OCI-LY1 (cell line): ENCODE data around the gene BRF1.
A peak's percentile ranks its signal among the peaks of the same experiment; 100 is the strongest.

ENCODE experiments used
- H2AFZ ChIP-seq: fragments of 200-600 bp; sonication (generic), shearing (Covaris generic); 2 replicates; pipeline ENCODE4 v1.6.0; 2014; ENCODE audit warnings: antibody characterized with exemption, mild to moderate bottlenecking, low read length
- H3F3A ChIP-seq: fragments of 200-600 bp; sonication (generic), shearing (Covaris generic); 2 replicates; pipeline ENCODE4 v1.6.0; 2014; ENCODE audit warnings: mild to moderate bottlenecking, antibody characterized with exemption, low read length, moderate library complexity; ENCODE audit not compliant: insufficient read depth
- H3K27ac ChIP-seq: fragments of 200-600 bp; sonication (generic); 2 replicates; pipeline ENCODE4 v1.5.1; 2014; ENCODE audit warnings: low read length, mixed run types, mild to moderate bottlenecking, low read depth; ENCODE audit not compliant: poor library complexity, severe bottlenecking
- H3K27me3 ChIP-seq: fragments of 200-600 bp; sonication (generic); 2 replicates; pipeline ENCODE4 v1.6.0; 2014; ENCODE audit warnings: antibody characterized with exemption, mild to moderate bottlenecking, low read length, moderate library complexity; ENCODE audit not compliant: insufficient read depth
- H3K36me3 ChIP-seq: fragments of 200-600 bp; sonication (generic); 2 replicates; pipeline ENCODE4 v1.6.1; 2014; ENCODE audit warnings: mild to moderate bottlenecking, antibody characterized with exemption, low read length, moderate library complexity, mixed read lengths; ENCODE audit not compliant: insufficient read depth
- H3K4me1 ChIP-seq: fragments of 200-600 bp; sonication (generic); 2 replicates; pipeline ENCODE4 v1.5.1; 2014; ENCODE audit warnings: mild to moderate bottlenecking, low read length, moderate library complexity; ENCODE audit not compliant: insufficient read depth, severe bottlenecking
- H3K4me2 ChIP-seq: fragments of 200-600 bp; sonication (generic), shearing (Covaris generic); 2 replicates; pipeline ENCODE4 v1.6.1; 2014; ENCODE audit warnings: low read length
- H3K4me3 ChIP-seq: fragments of 200-600 bp; sonication (generic); 2 replicates; pipeline ENCODE4 v1.5.1; 2014; ENCODE audit warnings: low read length, low read depth, mild to moderate bottlenecking, mixed read lengths; ENCODE audit not compliant: poor library complexity, severe bottlenecking
- H3K79me2 ChIP-seq: fragments of 200-600 bp; shearing (Covaris generic); 2 replicates; pipeline ENCODE4 v1.6.1; 2016; ENCODE audit warnings: mixed run types, low read length, mixed read lengths; ENCODE audit not compliant: insufficient read depth
- H3K9ac ChIP-seq: fragments of 200-600 bp; sonication (generic), shearing (Covaris generic); 2 replicates; pipeline ENCODE4 v1.6.1; 2014; ENCODE audit warnings: mild to moderate bottlenecking, low read length, mixed read lengths
- H3K9me2 ChIP-seq: fragments of 200-600 bp; sonication (generic), shearing (Covaris generic); 2 replicates; pipeline ENCODE4 v1.6.1; 2014; ENCODE audit warnings: low read depth, mild to moderate bottlenecking, low read length, mixed read lengths
- H3K9me3 ChIP-seq: fragments of 200-600 bp; shearing (Covaris generic); 2 replicates; pipeline ENCODE4 v1.6.1; 2014; ENCODE audit warnings: low read length, mixed read lengths
- H4K20me1 ChIP-seq: fragments of 200-600 bp; sonication (generic), shearing (Covaris generic); 2 replicates; pipeline ENCODE4 v1.6.0; 2016; ENCODE audit warnings: mild to moderate bottlenecking, low read length; ENCODE audit not compliant: insufficient read depth
- CTCF ChIP-seq: fragments of 200-600 bp; sonication (generic), shearing (Covaris generic); IDR thresholded peaks from 2 replicates; pipeline ENCODE4 v1.5.1; 2017; ENCODE audit warnings: mild to moderate bottlenecking, antibody characterized with exemption, low read length, moderate library complexity, mixed read lengths
- EZH2 ChIP-seq: fragments of 200-600 bp; sonication (generic), shearing (Covaris generic); IDR thresholded peaks from 2 replicates; pipeline ENCODE4 v1.8.0; 2017; ENCODE audit warnings: borderline replicate concordance, mixed run types, mild to moderate bottlenecking, antibody characterized with exemption, low read length, moderate library complexity, mixed read lengths

The BRF1 gene

GRCh38 chr14:105167303-105168092, 133.3 kb downstream of the BRF1 start:
- no peaks in the 10 kb centered on the region for H3K79me2 ChIP-seq
- H3F3A ChIP-seq = no peaks in the 10 kb centered on the region
- no peak overlapping the region for H2AFZ ChIP-seq
- H3K9me2 ChIP-seq = no peaks in the 10 kb centered on the region
- no peak overlapping the region for H3K27ac ChIP-seq
- H3K4me3 ChIP-seq = peak overlapping the region; percentile 59
- peak overlapping the region; percentile 10; the same call in 1 of the 2 replicates for H3K9ac ChIP-seq
- H3K4me2 ChIP-seq = peak overlapping the region; percentile 77
- no peaks in the 10 kb centered on the region for H3K36me3 ChIP-seq
- peaks cover 11% of the 10 kb centered on the region for H3K4me1 ChIP-seq
- peaks cover 10% of the 10 kb centered on the region; the same call in 1 of the 2 replicates for H3K27me3 ChIP-seq
- no peaks in the 10 kb centered on the region for H3K9me3 ChIP-seq
- H4K20me1 ChIP-seq = no peaks in the 10 kb centered on the region
- TF ChIP-seq CTCF = peak; percentile 51
- TF ChIP-seq EZH2 = no peak

- Histone ChIP-seq H3K4me2 (no peak overlapping the region), H3K9me2 (no peaks in the 10 kb centered on the region), H3K27me3 (peaks cover 10% of the 10 kb centered on the region; the same call in 1 of the 2 replicates), H3K9me3 (no peaks in the 10 kb centered on the region), H3K36me3 (no peaks in the 10 kb centered on the region), H2AFZ (no peak overlapping the region), H4K20me1 (no peaks in the 10 kb centered on the region), H3K27ac (no peak overlapping the region), H3F3A (no peaks in the 10 kb centered on the region), H3K4me3 (no peak overlapping the region), H3K9ac (no peak overlapping the region), H3K4me1 (peaks cover 11% of the 10 kb centered on the region), H3K79me2 (no peaks in the 10 kb centered on the region)
- TF ChIP-seq CTCF = no peak
- TF ChIP-seq EZH2 = no peak
Measured at GRCh38 chr14:105166571-105167302, 134.1 kb downstream of the BRF1 start.

GRCh38 chr14:105165761-105166485, 134.9 kb downstream of the BRF1 start:
- Histone ChIP-seq H3K4me1 (peaks cover 11% of the 10 kb centered on the region), H3K27ac (no peak overlapping the region), H2AFZ (no peak overlapping the region), H3K9me3 (no peaks in the 10 kb centered on the region), H3K79me2 (no peaks in the 10 kb centered on the region), H3F3A (no peaks in the 10 kb centered on the region), H3K9ac (no peak overlapping the region), H3K9me2 (no peaks in the 10 kb centered on the region), H3K36me3 (no peaks in the 10 kb centered on the region), H3K4me2 (no peak overlapping the region), H3K27me3 (peaks cover 10% of the 10 kb centered on the region; the same call in 1 of the 2 replicates), H4K20me1 (no peaks in the 10 kb centered on the region), H3K4me3 (no peak overlapping the region)
- TF ChIP-seq CTCF (no peak), EZH2 (no peak)
